Spleen (tissue), 13 donors: ENCODE measurements around the gene OR1C1. TPM values are rescaled to one million over a fixed set of nuclear protein-coding genes. Genes with fewer than 3 reads are reported as not detected.
"Not testable (repeated sequence)": the region's sequence is repeated elsewhere in the genome, so short reads cannot be mapped to it uniquely, and the experiment has no call there.

Experiments
- DNase-seq: peaks from one replicate; pipeline ENCODE4 v3.0.0-alpha.2; 2020
- H3K27ac ChIP-seq, 8 donors: fragments of 200-600 bp; sonication (generic) in 7 of 8; 1 replicate in 4 of 8; 2 replicates in 4 of 8; pipeline versions ENCODE4 v1.5.0 to v1.8.0; 2016 to 2021; ENCODE audit warnings: inconsistent platforms in 4 of 8, mild to moderate bottlenecking in 4 of 8, moderate library complexity in 1 of 8
- H3K27me3 ChIP-seq, 7 donors: fragments of 200-600 bp; sonication (generic) in 6 of 7; replicated peaks in 1 of 7; 1 replicate in 4 of 7; 2 replicates in 3 of 7; pipeline versions ENCODE4 v1.5.0 to v1.8.0; 2016 to 2021; ENCODE audit warnings: inconsistent platforms in 3 of 7, mild to moderate bottlenecking in 1 of 7
- H3K36me3 ChIP-seq, 6 donors: fragments of 200-600 bp; sonication (generic) in 5 of 6; 1 replicate in 4 of 6; 2 replicates in 2 of 6; pipeline versions ENCODE4 v1.5.0 to v1.8.0; 2016 to 2021; ENCODE audit warnings: inconsistent platforms in 2 of 6
- H3K4me1 ChIP-seq, 6 donors: fragments of 200-600 bp; sonication (generic) in 5 of 6; 1 replicate in 3 of 6; 2 replicates in 3 of 6; pipeline versions ENCODE4 v1.5.0 to v1.8.0; 2016 to 2021; ENCODE audit warnings: inconsistent platforms in 3 of 6
- H3K4me3 ChIP-seq, 8 donors: fragments of 200-600 bp; sonication (generic) in 7 of 8; 1 replicate in 4 of 8; 2 replicates in 4 of 8; pipeline versions ENCODE4 v1.5.0 to v1.8.0; 2016 to 2021; ENCODE audit warnings: inconsistent platforms in 4 of 8, mild to moderate bottlenecking in 4 of 8, moderate library complexity in 2 of 8
- H3K9me3 ChIP-seq, 8 donors: fragments of 200-600 bp; sonication (generic) in 7 of 8; 1 replicate in 4 of 8; 2 replicates in 4 of 8; pipeline versions ENCODE4 v1.5.0 to v1.8.0; 2016 to 2021; ENCODE audit warnings: inconsistent platforms in 4 of 8
- CTCF ChIP-seq, 11 experiments: fragments of 200-600 bp in 7 of 11; fragments of 450-650 bp in 4 of 11; sonication (generic) in 4 of 11; IDR thresholded peaks in 8 of 11; conservative IDR thresholded peaks in 3 of 11; 1 replicate in 7 of 11; 2 replicates in 4 of 11; pipeline versions ENCODE4 v1.4.0 to v1.8.0; 2016 to 2021; ENCODE audit warnings: antibody characterized with exemption in 11 of 11, inconsistent platforms in 4 of 11, mild to moderate bottlenecking in 1 of 11
- POLR2A ChIP-seq, 3 donors: fragments of 450-650 bp; IDR thresholded peaks; one replicate each; pipeline ENCODE4 v1.5.1; 2017; ENCODE audit warnings: antibody characterized with exemption in 3 of 3, mild to moderate bottlenecking in 1 of 3
- POLR2AphosphoS5 ChIP-seq, 3 donors: sonication (generic); formaldehyde crosslinking; IDR thresholded peaks; one replicate each; pipeline ENCODE4 v1.5.1; 2017; ENCODE audit warnings: antibody characterized with exemption in 3 of 3
- WGBS, 5 donors: extraction: QIAGEN DNeasy Blood & Tissue Kit in 3 of 5; methylation state at CpG; one replicate each; pipeline versions ENCODE4 v1.1.5 to v1.1.7; 2013 to 2018; 5-methylcytosine and 5-hydroxymethylcytosine counted together
- intact Hi-C: fragments of 100-400 bp; cut with DNase I; formaldehyde crosslinking; loops from one replicate; pipeline ENCODE4 v1.15.0; 2023; ENCODE audit warnings: low total_unique reads
- long read RNA-seq, 2 donors: transcript quantifications; one replicate each; lab custom pipeline, GENCODE V29; 2026
- polyA plus RNA-seq, 3 donors: library from polyadenylated mRNA; stranded (reverse); fragments of 200-250 nt; gene quantifications; one replicate each; pipeline ENCODE4 v1.2.1, GENCODE V29; 2013
- total RNA-seq, 7 donors: library from RNA; depleted of rRNA in 3 of 7; stranded (reverse); fragments of >200 nt in 3 of 7; fragmentation: NEBNext Ultra II Directional in 4 of 7; extraction: Animal tissue kit (Norgen Biotek cat#: 25700) in 4 of 7; gene quantifications; one replicate each; pipeline versions ENCODE4 v1.1.0 to v1.2.1, GENCODE V29; 2016 to 2021
- donor health status: healthy with polysubstance abuse.
- donor health status: DM: no; HTN: no; CAD: no; lungs with moderate emphysema.
- donor health status: DM: no; HTN: no; CAD: no.
- donor health status: Bipolar disorder and iron deficiency.
- donor health status: healthy.
- donor health status: DM: no; HTN: no; CAD: no.
- donor health status: DM: yes; HTN: yes; CAD: no.

The OR1C1 gene, protein sequence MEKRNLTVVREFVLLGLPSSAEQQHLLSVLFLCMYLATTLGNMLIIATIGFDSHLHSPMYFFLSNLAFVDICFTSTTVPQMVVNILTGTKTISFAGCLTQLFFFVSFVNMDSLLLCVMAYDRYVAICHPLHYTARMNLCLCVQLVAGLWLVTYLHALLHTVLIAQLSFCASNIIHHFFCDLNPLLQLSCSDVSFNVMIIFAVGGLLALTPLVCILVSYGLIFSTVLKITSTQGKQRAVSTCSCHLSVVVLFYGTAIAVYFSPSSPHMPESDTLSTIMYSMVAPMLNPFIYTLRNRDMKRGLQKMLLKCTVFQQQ
- not detected for total RNA-seq
- not detected for polyA plus RNA-seq
- long read RNA-seq, donor 1, partial matches to known transcripts = 0 of 1 reads
- long read RNA-seq, donor 1, other reads (novel, unspliced or antisense) = 0 of 1 reads
- long read RNA-seq, donor 2 = 0 reads

- TF ChIP-seq CTCF (IDR thresholded peaks at IDR 0.05 in 8 of 11, conservative IDR thresholded peaks at IDR 0.05 in 3 of 11) = no peak
- H3K36me3 ChIP-seq = no peaks in the 10 kb centered on the region
- no peaks in the 10 kb centered on the region for H3K27me3 ChIP-seq
- WGBS, 5 donors = 92 to 97% (median 93%) methylated on average over 3 of the region's 3 CpGs
- DNase-seq = no peak
- H3K4me1 ChIP-seq = no peaks in the 10 kb centered on the region
- no peaks in the 10 kb centered on the region for H3K9me3 ChIP-seq
- no peak within 1 kb of the TSS for H3K27ac ChIP-seq
- no peak within 1 kb of the TSS for H3K4me3 ChIP-seq
- intact Hi-C loops = no loop called here
Observed at GRCh38 chr1:247760456-247760855, at the start of gene OR1C1. Gene OR1C1 (minus strand): TSS chr1:247760556. CDS start chr1:247758406, 2,150 bp downstream.

DNA sequence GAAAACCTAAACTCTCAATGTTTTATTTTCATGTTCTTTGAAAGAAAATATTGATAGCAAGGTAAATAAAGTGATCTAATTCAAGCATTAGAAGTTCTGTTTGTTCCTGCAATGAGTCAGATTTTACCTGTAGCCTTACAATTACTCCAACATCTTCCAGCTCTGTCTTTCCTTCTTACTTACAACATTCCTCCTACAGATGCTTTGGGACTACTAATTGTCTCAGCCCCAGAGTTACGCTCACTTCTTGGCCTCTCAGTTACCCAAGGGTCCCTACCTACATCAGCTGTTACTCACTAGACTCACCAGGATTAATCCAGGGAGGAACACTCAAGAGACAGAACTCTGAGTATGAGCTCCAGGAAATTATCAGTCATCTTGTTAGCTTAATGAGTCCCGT lies 37.2 kb upstream of the OR1C1 start:
- WGBS, 5 donors = 0 to 64% (median 32%) methylated on average over 2 of the region's 2 CpGs
- TF ChIP-seq CTCF (IDR thresholded peaks at IDR 0.05 in 8 of 11, conservative IDR thresholded peaks at IDR 0.05 in 3 of 11) = no peak
- no peak for TF ChIP-seq POLR2AphosphoS5 (IDR thresholded peaks at IDR 0.05)
- TF ChIP-seq POLR2A (IDR thresholded peaks at IDR 0.05) = no peak

GRCh38 chr1:247769603-247770002 lies 9.2 kb upstream of the OR1C1 start:
- no peaks in the 10 kb centered on the region for H3K4me1 ChIP-seq
- H3K27me3 ChIP-seq = no peaks in the 10 kb centered on the region
- H3K9me3 ChIP-seq = peaks cover 0 to 4% (median 0%) of the 10 kb centered on the region in 8 donors
- no peak for DNase-seq
- intact Hi-C loops = no loop called here
- TF ChIP-seq CTCF (IDR thresholded peaks at IDR 0.05 in 8 of 11, conservative IDR thresholded peaks at IDR 0.05 in 3 of 11) (no peak), POLR2AphosphoS5 (IDR thresholded peaks at IDR 0.05) (no peak), POLR2A (IDR thresholded peaks at IDR 0.05) (no peak)
- H3K36me3 ChIP-seq = no peaks in the 10 kb centered on the region
- no peak overlapping the region for H3K27ac ChIP-seq
- H3K4me3 ChIP-seq = no peak overlapping the region

More for the DNA sequence above, 37.2 kb upstream of the OR1C1 start:
- intact Hi-C loops = no loop called here
- Histone ChIP-seq H3K9me3 (peaks cover 0 to 22% (median 3%) of the 10 kb centered on the region in 8 donors), H3K4me3 (no peak overlapping the region), H3K27ac (no peak overlapping the region), H3K4me1 (no peaks in the 10 kb centered on the region), H3K36me3 (no peaks in the 10 kb centered on the region), H3K27me3 (no peaks in the 10 kb centered on the region)
- no peak for DNase-seq

DNA sequence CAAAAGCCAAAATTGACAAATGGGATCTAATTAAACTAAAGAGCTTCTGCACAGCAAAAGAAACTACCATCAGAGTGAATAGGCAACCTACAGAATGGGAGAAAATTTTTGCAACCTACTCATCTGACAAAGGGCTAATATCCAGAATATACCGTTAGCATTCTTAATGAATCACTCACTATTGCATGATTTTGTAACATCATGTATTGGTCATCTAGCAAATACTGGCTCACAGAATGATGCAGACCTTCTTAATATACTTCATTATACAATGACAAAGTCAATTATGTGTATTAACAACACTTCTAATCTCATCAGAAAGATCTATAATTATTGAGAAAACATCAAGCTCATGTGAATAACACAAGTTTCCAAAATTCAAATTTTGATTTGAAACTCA lies 6.0 kb downstream of the OR1C1 start:
- DNase-seq, intact Hi-C loops, H3K4me1 ChIP-seq, H3K27me3 ChIP-seq, H3K27ac ChIP-seq, H3K4me3 ChIP-seq, H3K36me3 ChIP-seq: not testable (repeated sequence)
- H3K9me3 ChIP-seq = peaks cover 0 to 35% (median 28%) of the 10 kb centered on the region in 8 donors
- 92 to 98% (median 94%) methylated on average over 1 of the region's 1 CpG for WGBS, 5 donors
